Subcutaneous abdominal adipose tissue (tissue), 5 donors: Measurements from ENCODE around the gene MCL1.
A peak's percentile ranks its signal among the peaks of the same experiment; 100 is the strongest.
"Not testable (repeated sequence)": the region's sequence is repeated elsewhere in the genome, so short reads cannot be mapped to it uniquely, and the experiment has no call there.

Experiments used
- H3K27ac ChIP-seq: one replicate; pipeline ENCODE4 v1.7.0; 2013; ENCODE audit warnings: low read depth, mild to moderate bottlenecking, inconsistent platforms, low read length, moderate library complexity
- H3K27me3 ChIP-seq, 5 donors: one replicate each; pipeline ENCODE4 v1.7.0; 2013; ENCODE audit warnings: low read length in 5 of 5, inconsistent platforms in 1 of 5; ENCODE audit not compliant: control insufficient read depth in 5 of 5, insufficient read depth in 4 of 5
- H3K36me3 ChIP-seq, 5 donors: one replicate each; pipeline ENCODE4 v1.7.0; 2013; ENCODE audit warnings: low read length in 5 of 5; ENCODE audit not compliant: control insufficient read depth in 5 of 5, insufficient read depth in 5 of 5
- H3K4me1 ChIP-seq, 5 donors: one replicate each; pipeline ENCODE4 v1.7.0; 2013; ENCODE audit warnings: low read length in 5 of 5, mild to moderate bottlenecking in 3 of 5, moderate library complexity in 1 of 5; ENCODE audit not compliant: control insufficient read depth in 5 of 5, insufficient read depth in 5 of 5
- H3K4me3 ChIP-seq, 5 donors: one replicate each; pipeline ENCODE4 v1.7.0; 2013; ENCODE audit warnings: low read length in 5 of 5, low read depth in 1 of 5
- H3K9ac ChIP-seq, 5 donors: one replicate each; pipeline ENCODE4 v1.7.0; 2013; ENCODE audit warnings: low read length in 5 of 5, mild to moderate bottlenecking in 4 of 5, moderate library complexity in 3 of 5
- H3K9me3 ChIP-seq, 5 donors: one replicate each; pipeline ENCODE4 v1.7.0; 2013; ENCODE audit warnings: low read length in 5 of 5; ENCODE audit not compliant: control insufficient read depth in 5 of 5
- donor health status: healthy.
- donor health status: healthy.
- donor health status: healthy.
- donor health status: healthy.
- donor health status: healthy.

The MCL1 gene

GRCh38 chr1:150603711-150604110 is 24.3 kb upstream of the MCL1 start:
- Histone ChIP-seq H3K4me3 (no peak overlapping the region), H3K36me3 (no peaks in the 10 kb centered on the region), H3K27me3 (no peaks in the 10 kb centered on the region), H3K9ac (peak overlapping the region in 2 of 5 donors; percentile 66 to 73), H3K4me1 (peaks cover 0 to 13% (median 8%) of the 10 kb centered on the region in 5 donors), H3K9me3 (no peaks in the 10 kb centered on the region), H3K27ac (peak overlapping the region; percentile 77)

GRCh38 chr1:150602372-150602771 is 23.0 kb upstream of the MCL1 start:
- not testable (repeated sequence) for H3K27ac ChIP-seq, H3K9ac ChIP-seq, H3K27me3 ChIP-seq, H3K36me3 ChIP-seq, H3K9me3 ChIP-seq, H3K4me3 ChIP-seq
- peaks cover 0 to 13% (median 8%) of the 10 kb centered on the region in 5 donors for H3K4me1 ChIP-seq

GRCh38 chr1:150601540-150601939 is 22.1 kb upstream of the MCL1 start:
- H3K27ac ChIP-seq = no peak overlapping the region
- no peaks in the 10 kb centered on the region for H3K36me3 ChIP-seq
- H3K9ac ChIP-seq = no peak overlapping the region
- H3K27me3 ChIP-seq = no peaks in the 10 kb centered on the region
- no peak overlapping the region for H3K4me3 ChIP-seq
- H3K4me1 ChIP-seq = peaks cover 0 to 13% (median 8%) of the 10 kb centered on the region in 5 donors
- H3K9me3 ChIP-seq = no peaks in the 10 kb centered on the region

GRCh38 chr1:150598346-150598745 is 18.9 kb upstream of the MCL1 start:
- not testable (repeated sequence) for H3K9me3 ChIP-seq, H3K4me1 ChIP-seq, H3K9ac ChIP-seq, H3K27ac ChIP-seq, H3K4me3 ChIP-seq, H3K36me3 ChIP-seq, H3K27me3 ChIP-seq

GRCh38 chr1:150596976-150597375 is 17.6 kb upstream of the MCL1 start:
- no peak overlapping the region for H3K9ac ChIP-seq
- no peaks in the 10 kb centered on the region for H3K27me3 ChIP-seq
- peaks cover 0 to 2% (median 0%) of the 10 kb centered on the region in 5 donors for H3K4me1 ChIP-seq
- H3K9me3 ChIP-seq = no peaks in the 10 kb centered on the region
- H3K27ac ChIP-seq = no peak overlapping the region
- no peak overlapping the region for H3K4me3 ChIP-seq
- no peaks in the 10 kb centered on the region for H3K36me3 ChIP-seq

GRCh38 chr1:150596095-150596892 is 16.9 kb upstream of the MCL1 start:
- Histone ChIP-seq H3K27me3 (no peaks in the 10 kb centered on the region), H3K36me3 (no peaks in the 10 kb centered on the region), H3K4me3 (no peak overlapping the region), H3K4me1 (peaks cover 0 to 2% (median 0%) of the 10 kb centered on the region in 5 donors), H3K9ac (no peak overlapping the region), H3K9me3 (no peaks in the 10 kb centered on the region), H3K27ac (no peak overlapping the region)

GRCh38 chr1:150582371-150582770 is 3.0 kb upstream of the MCL1 start:
- Histone ChIP-seq H3K4me3 (no peak overlapping the region), H3K27ac (no peak overlapping the region), H3K4me1 (peaks cover 2 to 13% (median 10%) of the 10 kb centered on the region in 5 donors), H3K9me3 (no peaks in the 10 kb centered on the region), H3K36me3 (peaks cover 0 to 8% (median 5%) of the 10 kb centered on the region in 5 donors), H3K27me3 (no peaks in the 10 kb centered on the region), H3K9ac (peak overlapping the region in 1 of 5 donors; percentile 4)

- H3K9me3 ChIP-seq, H3K4me3 ChIP-seq, H3K9ac ChIP-seq, H3K27ac ChIP-seq, H3K27me3 ChIP-seq: not testable (repeated sequence)
- peaks cover 2 to 14% (median 13%) of the 10 kb centered on the region in 5 donors for H3K4me1 ChIP-seq
- peaks cover 4 to 12% (median 9%) of the 10 kb centered on the region in 5 donors for H3K36me3 ChIP-seq
Measured at GRCh38 chr1:150581962-150582361, 2.6 kb upstream of the MCL1 start.

GRCh38 chr1:150581437-150581836 is 2.0 kb upstream of the MCL1 start:
- H3K27ac ChIP-seq, H3K27me3 ChIP-seq, H3K9ac ChIP-seq, H3K4me3 ChIP-seq, H3K9me3 ChIP-seq: not testable (repeated sequence)
- H3K4me1 ChIP-seq = peaks cover 2 to 18% (median 15%) of the 10 kb centered on the region in 5 donors
- H3K36me3 ChIP-seq = peaks cover 9 to 17% (median 15%) of the 10 kb centered on the region in 5 donors

- not testable (repeated sequence) for H3K4me3 ChIP-seq, H3K9ac ChIP-seq, H3K9me3 ChIP-seq, H3K27me3 ChIP-seq, H3K27ac ChIP-seq
- Histone ChIP-seq H3K36me3 (peaks cover 14 to 22% (median 19%) of the 10 kb centered on the region in 5 donors), H3K4me1 (peaks cover 2 to 22% (median 19%) of the 10 kb centered on the region in 5 donors)
Measured at GRCh38 chr1:150580966-150581365, 1.6 kb upstream of the MCL1 start.
